PC-9 (cell line): Measurements from ENCODE around the gene DMKN.

Experiments used
- CTCF ChIP-seq: fragments of 200-600 bp; sonication (generic); conservative IDR thresholded peaks from 2 replicates; pipeline ENCODE4 v1.6.1; 2017; ENCODE audit warnings: mixed run types, antibody characterized with exemption, mild to moderate bottlenecking, moderate library complexity
- EZH2 ChIP-seq: fragments of 200-600 bp; sonication (generic); IDR thresholded peaks from 2 replicates; pipeline ENCODE4 v1.8.0; 2017; ENCODE audit warnings: antibody characterized with exemption, low read depth

GRCh38 chr19:35516310-35516709 is 2.9 kb upstream of the DMKN start:
- TF ChIP-seq CTCF: no peak
- TF ChIP-seq EZH2: no peak
